Endothelial cell of umbilical vein (primary cell): ENCODE results near the gene WDPCP. TPM values are rescaled to one million over a fixed set of nuclear protein-coding genes. Genes with fewer than 3 reads are reported as not detected.

Experiments
- BruUV-seq: library from RNA; stranded (reverse); fragments of 400-500 nt; replicated peaks from 2 replicates; lab custom pipeline; 2021; lab: Mats Ljungman, UMichigan
- CTCF ChIA-PET: fragments of 300-600, 350-600 bp; sonication (Branson Sonifier 250); formaldehyde crosslinking; loops from one replicate; lab custom pipeline; 2021; ENCODE audit warnings: antibody characterized with exemption, inconsistent platforms; lab: Charles Lee
- POLR2A ChIA-PET: fragments of 300-600, 350-600 bp; sonication (Branson Sonifier 250); formaldehyde crosslinking; loops from one replicate; lab custom pipeline; 2021; ENCODE audit warnings: antibody characterized with exemption, inconsistent platforms; lab: Charles Lee
- DNase-seq: peaks from one replicate; pipeline ENCODE4 v3.0.0-alpha.2; 2011; ENCODE audit warnings: low read depth, low spot score
- FAIRE-seq: peaks from 2 replicates; lab custom pipeline; 2011; peaks lifted over from hg19 to GRCh38; lab: Jason Lieb, UNC
- H2AFZ ChIP-seq: 2 replicates; pipeline ENCODE4 v1.6.0; 2012; ENCODE audit warnings: low read depth, low read length, control low read depth, inconsistent platforms
- H3K27ac ChIP-seq: 2 replicates; pipeline ENCODE4 v1.5.1; 2011; ENCODE audit warnings: low read depth, mild to moderate bottlenecking, control low read depth, low read length, moderate library complexity; ENCODE audit not compliant: insufficient read depth
- H3K27me3 ChIP-seq, 2 experiments: 2 replicates each; pipeline versions ENCODE4 v1.6.0 to v1.6.1; 2011; ENCODE audit warnings: low read length in 2 of 2, mixed read lengths in 1 of 2; ENCODE audit not compliant: control insufficient read depth in 2 of 2, insufficient read depth in 2 of 2
- H3K36me3 ChIP-seq, 2 experiments: 2 replicates in 1 of 2; 3 replicates in 1 of 2; pipeline ENCODE4 v1.5.1; 2011; ENCODE audit warnings: low read length in 2 of 2, mild to moderate bottlenecking in 1 of 2, moderate library complexity in 1 of 2; ENCODE audit not compliant: control insufficient read depth in 2 of 2, insufficient read depth in 2 of 2; ENCODE audit errors: extremely low read depth in 1 of 2
- H3K4me1 ChIP-seq: 3 replicates; pipeline ENCODE4 v1.5.1; 2011; ENCODE audit warnings: mild to moderate bottlenecking, low read length; ENCODE audit not compliant: control insufficient read depth, insufficient read depth; ENCODE audit errors: extremely low read depth
- H3K4me2 ChIP-seq: 2 replicates; pipeline ENCODE4 v1.6.1; 2011; ENCODE audit warnings: low read length, control low read depth, mixed read lengths; ENCODE audit not compliant: insufficient read depth
- H3K4me3 ChIP-seq, 3 experiments: fragments of 200-600 bp in 1 of 3; sonication (generic), shearing (Covaris generic) in 1 of 3; replicated peaks in 1 of 3; 2 replicates each; pipeline ENCODE4 v1.5.1; 2011 to 2016; ENCODE audit warnings: control low read depth in 3 of 3, low read length in 3 of 3, mild to moderate bottlenecking in 2 of 3, inconsistent platforms in 1 of 3, low read depth in 1 of 3, moderate library complexity in 1 of 3; ENCODE audit not compliant: insufficient read depth in 1 of 3
- H3K79me2 ChIP-seq: 2 replicates; pipeline ENCODE4 v1.6.0; 2012; ENCODE audit warnings: low read length, inconsistent platforms; ENCODE audit not compliant: control insufficient read depth, insufficient read depth
- H3K9ac ChIP-seq: replicated peaks from 2 replicates; pipeline ENCODE3; 2011; ENCODE audit warnings: low read length, control low read depth; ENCODE audit not compliant: insufficient read depth; ENCODE audit errors: extremely low read depth
- H3K9me1 ChIP-seq: replicated peaks from 3 replicates; pipeline ENCODE4 v1.6.0; 2011; ENCODE audit warnings: mild to moderate bottlenecking, low read length; ENCODE audit not compliant: control insufficient read depth, insufficient read depth; ENCODE audit errors: extremely low read depth
- H3K9me3 ChIP-seq: replicated peaks from 2 replicates; pipeline ENCODE4 v1.5.1; 2012; ENCODE audit warnings: low read length, inconsistent platforms; ENCODE audit not compliant: control insufficient read depth, insufficient read depth
- H4K20me1 ChIP-seq: replicated peaks from 2 replicates; pipeline ENCODE3; 2011; ENCODE audit warnings: mild to moderate bottlenecking, low read length; ENCODE audit not compliant: control insufficient read depth, insufficient read depth; ENCODE audit errors: extremely low read depth
- EZH2 ChIP-seq: IDR thresholded peaks from 2 replicates; pipeline ENCODE4 v1.6.1; 2012; ENCODE audit warnings: borderline replicate concordance, low read depth, mild to moderate bottlenecking, moderate library complexity, low read length, inconsistent platforms; ENCODE audit not compliant: severe bottlenecking
- FOS ChIP-seq: IDR thresholded peaks from 2 replicates; pipeline ENCODE4 v1.6.1; 2011; ENCODE audit warnings: mild to moderate bottlenecking, low read length, moderate library complexity, borderline replicate concordance; ENCODE audit not compliant: insufficient read depth
- GATA2 ChIP-seq: IDR thresholded peaks from 2 replicates; pipeline ENCODE4 v1.7.0; 2011; ENCODE audit warnings: low read depth, mild to moderate bottlenecking, moderate library complexity, mixed read lengths, low read length; ENCODE audit not compliant: insufficient read length, insufficient read depth
- JUN ChIP-seq: IDR thresholded peaks from 2 replicates; pipeline ENCODE4 v1.6.1; 2011; ENCODE audit warnings: borderline replicate concordance, low read depth; ENCODE audit not compliant: insufficient read length, insufficient read depth
- MYC ChIP-seq: IDR thresholded peaks from one replicate; pipeline ENCODE4 v1.6.1; 2011; ENCODE audit warnings: mild to moderate bottlenecking, low read depth, low read length
- POLR2A ChIP-seq: IDR thresholded peaks from 2 replicates; pipeline ENCODE4 v1.6.1; 2012; ENCODE audit warnings: low read depth, mild to moderate bottlenecking, control low read depth, low read length
- POLR2AphosphoS5 ChIP-seq: IDR thresholded peaks from 2 replicates; pipeline ENCODE4 v1.6.1; 2012; ENCODE audit warnings: low read depth, mild to moderate bottlenecking, control low read depth, low read length, moderate library complexity; ENCODE audit not compliant: insufficient read depth
- dilution Hi-C: fragments of 300-500 bp; cut with MboI; formaldehyde crosslinking; loops from one replicate; pipeline ENCODE4 v1.15.0; 2019; ENCODE audit warnings: low sequenced_read_pairs; ENCODE audit not compliant: extremely low pct_ligation_motif_present
- intact Hi-C: fragments of 100-400 bp; cut with micrococcal nuclease; formaldehyde crosslinking; loops from one replicate; pipeline ENCODE4 v1.10.0; 2022
- polyA plus RNA-seq, 4 experiments: library from polyadenylated mRNA; depleted of rRNA in 3 of 4; stranded (reverse) in 3 of 4; unstranded in 1 of 4; fragments of >200 nt; gene quantifications; 2 replicates each; pipeline versions ENCODE4 v1.2.1 to v1.2.3, GENCODE V29; 2011 to 2012; ENCODE audit warnings: missing spikeins in 1 of 4
- total RNA-seq: library from RNA; stranded (reverse); gene quantifications from 2 replicates; pipeline ENCODE4 v1.2.3, GENCODE V29; 2021
- TF ChIP-seq, protein P1 (sequence below): IDR thresholded peaks from 2 replicates; pipeline ENCODE4 v1.6.1; 2011; ENCODE audit not compliant: insufficient read depth, insufficient read length
- TF ChIP-seq, protein P2 (sequence below), 2 donors: IDR thresholded peaks; 1 replicate in 1 of 2; 2 replicates in 1 of 2; pipeline ENCODE4 v1.5.1; 2011; ENCODE audit warnings: low read length in 2 of 2, mild to moderate bottlenecking in 2 of 2, moderate library complexity in 2 of 2, control low read depth in 1 of 2, inconsistent platforms in 1 of 2, low read depth in 1 of 2; ENCODE audit not compliant: insufficient read depth in 1 of 2; ENCODE audit errors: extremely low read depth in 1 of 2

WDPCP gene
- total and polyA plus RNA-seq, 2 donors (not counting 3 experiments of a cell fraction or from before 2014, with no cell fraction given), result 4.0 to 8.8 TPM

GRCh38 chr2:63131196-63131595, 457.1 kb downstream of the WDPCP start:
- no peak for DNase-seq
- no peak overlapping the region for H3K9ac ChIP-seq
- dilution Hi-C loops, result no loop called here
- no peak overlapping the region for H3K27ac ChIP-seq
- no peaks in the 10 kb centered on the region for H3K79me2 ChIP-seq
- no TSS peak for BruUV-seq
- no peak overlapping the region for H3K4me2 ChIP-seq
- H3K4me3 ChIP-seq, result no peak overlapping the region
- peaks cover under 1% of the 10 kb centered on the region for H3K9me1 ChIP-seq
- no peaks in the 10 kb centered on the region for H3K27me3 ChIP-seq
- FAIRE-seq, result no peak
- H3K4me1 ChIP-seq, result no peaks in the 10 kb centered on the region
- H2AFZ ChIP-seq, result no peak overlapping the region
- no peaks in the 10 kb centered on the region for H4K20me1 ChIP-seq
- no peaks in the 10 kb centered on the region for H3K9me3 ChIP-seq
- no peaks in the 10 kb centered on the region for H3K36me3 ChIP-seq
- ChIA-PET CTCF (no interaction called here), POLR2A (no interaction called here)
- intact Hi-C loops, result no loop called here
- TF ChIP-seq, protein P1, sequence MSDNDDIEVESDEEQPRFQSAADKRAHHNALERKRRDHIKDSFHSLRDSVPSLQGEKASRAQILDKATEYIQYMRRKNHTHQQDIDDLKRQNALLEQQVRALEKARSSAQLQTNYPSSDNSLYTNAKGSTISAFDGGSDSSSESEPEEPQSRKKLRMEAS, result no peak
- TF ChIP-seq MYC (no peak), POLR2AphosphoS5 (no peak)

- H3K9me3 ChIP-seq, result no peaks in the 10 kb centered on the region
- no peaks in the 10 kb centered on the region for H3K36me3 ChIP-seq
- no peaks in the 10 kb centered on the region for H3K4me1 ChIP-seq
- dilution Hi-C loops, result no loop called here
- no peaks in the 10 kb centered on the region for H3K79me2 ChIP-seq
- H3K4me3 ChIP-seq, result no peak overlapping the region
- FAIRE-seq, result no peak
- TF ChIP-seq JUN, result no peak
- TF ChIP-seq, protein P2, sequence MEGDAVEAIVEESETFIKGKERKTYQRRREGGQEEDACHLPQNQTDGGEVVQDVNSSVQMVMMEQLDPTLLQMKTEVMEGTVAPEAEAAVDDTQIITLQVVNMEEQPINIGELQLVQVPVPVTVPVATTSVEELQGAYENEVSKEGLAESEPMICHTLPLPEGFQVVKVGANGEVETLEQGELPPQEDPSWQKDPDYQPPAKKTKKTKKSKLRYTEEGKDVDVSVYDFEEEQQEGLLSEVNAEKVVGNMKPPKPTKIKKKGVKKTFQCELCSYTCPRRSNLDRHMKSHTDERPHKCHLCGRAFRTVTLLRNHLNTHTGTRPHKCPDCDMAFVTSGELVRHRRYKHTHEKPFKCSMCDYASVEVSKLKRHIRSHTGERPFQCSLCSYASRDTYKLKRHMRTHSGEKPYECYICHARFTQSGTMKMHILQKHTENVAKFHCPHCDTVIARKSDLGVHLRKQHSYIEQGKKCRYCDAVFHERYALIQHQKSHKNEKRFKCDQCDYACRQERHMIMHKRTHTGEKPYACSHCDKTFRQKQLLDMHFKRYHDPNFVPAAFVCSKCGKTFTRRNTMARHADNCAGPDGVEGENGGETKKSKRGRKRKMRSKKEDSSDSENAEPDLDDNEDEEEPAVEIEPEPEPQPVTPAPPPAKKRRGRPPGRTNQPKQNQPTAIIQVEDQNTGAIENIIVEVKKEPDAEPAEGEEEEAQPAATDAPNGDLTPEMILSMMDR (IDR thresholded peaks at IDR 0.05; ENCODE audit: extremely low read depth in 1 of 2, insufficient read depth in 1 of 2, low read depth in 1 of 2, low read length in 2 of 2), result no peak
- TF ChIP-seq FOS, result no peak
- TF ChIP-seq EZH2, result no peak
- no peak for TF ChIP-seq GATA2
- TF ChIP-seq MYC, result no peak
- TF ChIP-seq POLR2A, result no peak
- BruUV-seq, result no TSS peak
- ChIA-PET POLR2A (no interaction called here), CTCF (no interaction called here)
- no peak overlapping the region for H3K27ac ChIP-seq
- H4K20me1 ChIP-seq, result no peaks in the 10 kb centered on the region
- H2AFZ ChIP-seq, result no peak overlapping the region
- H3K9ac ChIP-seq, result no peak overlapping the region
- H3K9me1 ChIP-seq, result peaks cover 3% of the 10 kb centered on the region
- intact Hi-C loops, result no loop called here
- no peak overlapping the region for H3K4me2 ChIP-seq
- no peaks in the 10 kb centered on the region for H3K27me3 ChIP-seq
- DNase-seq, result no peak
These were observed 460.7 kb downstream of the WDPCP start for GRCh38 chr2:63127594-63127993.
